Stimulated activated CD8-positive, alpha-beta memory T cell treated with anti-CD3 and anti-CD28 coated beads, Interleukin-12 subunit alpha, Interleukin-12 subunit beta, amount 100 ng/mL, for 24 hours (primary cell): Measurements from ENCODE around the gene ZFP14.

Experiments used
- DNase-seq: peaks from one replicate; pipeline ENCODE4 v3.0.0-alpha.2; 2020; ENCODE audit errors: extremely low read depth

Gene ZFP14

GRCh38 chr19:36378625-36379509 is at the start of gene ZFP14:
ZFP14 (minus strand) TSS chr19:36379201; CDS start chr19:36367892, 11,309 bp downstream.
- DNase-seq, result peak; percentile 91

- DNase-seq, result no peak
These were observed 44.9 kb upstream of the ZFP14 start for GRCh38 chr19:36423925-36424324.

GRCh38 chr19:36421749-36422481 is 42.9 kb upstream of the ZFP14 start:
- no peak for DNase-seq

- no peak for DNase-seq
These were observed 42.2 kb upstream of the ZFP14 start for GRCh38 chr19:36420961-36421748.

- peak; percentile 51 for DNase-seq
These were observed 39.4 kb upstream of the ZFP14 start, which contains the start of gene ZFP82 for GRCh38 chr19:36418287-36419001. ZFP82 (minus strand) TSS chr19:36418644; CDS start chr19:36409789, 8,855 bp downstream.

GRCh38 chr19:36417752-36418286 is 38.8 kb upstream of the ZFP14 start:
- DNase-seq, result no peak

- no peak for DNase-seq
These were observed 30.8 kb upstream of the ZFP14 start for GRCh38 chr19:36409841-36410240.

- no peak for DNase-seq
These were observed 29.1 kb upstream of the ZFP14 start for GRCh38 chr19:36408101-36408500.

GRCh38 chr19:36404498-36404897 is 25.5 kb upstream of the ZFP14 start:
- DNase-seq, result no peak

- DNase-seq, result no peak
These were observed 22.5 kb upstream of the ZFP14 start for GRCh38 chr19:36401475-36401874.

- no peak for DNase-seq
These were observed 19.6 kb upstream of the ZFP14 start for GRCh38 chr19:36398571-36398970.

GRCh38 chr19:36392916-36393673 is 14.1 kb upstream of the ZFP14 start:
- no peak for DNase-seq

GRCh38 chr19:36379510-36379819 is 464 bp upstream of the ZFP14 start:
- DNase-seq, result no peak

- DNase-seq, result no peak
These were observed 1.3 kb downstream of the ZFP14 start for GRCh38 chr19:36377541-36378178.

GRCh38 chr19:36373638-36374156 is 5.3 kb downstream of the ZFP14 start:
- no peak for DNase-seq

GRCh38 chr19:36371886-36372285 is 7.1 kb downstream of the ZFP14 start:
- DNase-seq, result no peak

GRCh38 chr19:36363845-36364244 is 15.2 kb downstream of the ZFP14 start:
- DNase-seq, result no peak

- DNase-seq, result no peak
These were observed 38.1 kb downstream of the ZFP14 start for GRCh38 chr19:36340786-36341372.
